NOMO-1 (cell line): Measurements from ENCODE around the gene OGFOD3.
"Not testable (repeated sequence)": the region's sequence is repeated elsewhere in the genome, so short reads cannot be mapped to it uniquely, and the experiment has no call there.

ENCODE experiments used
- DNase-seq, 2 experiments: peaks; one replicate each; lab custom pipeline; 2025; ENCODE audit not compliant: unreplicated experiment in 2 of 2; lab: John Stamatoyannopoulos, UW

OGFOD3 gene

DNA sequence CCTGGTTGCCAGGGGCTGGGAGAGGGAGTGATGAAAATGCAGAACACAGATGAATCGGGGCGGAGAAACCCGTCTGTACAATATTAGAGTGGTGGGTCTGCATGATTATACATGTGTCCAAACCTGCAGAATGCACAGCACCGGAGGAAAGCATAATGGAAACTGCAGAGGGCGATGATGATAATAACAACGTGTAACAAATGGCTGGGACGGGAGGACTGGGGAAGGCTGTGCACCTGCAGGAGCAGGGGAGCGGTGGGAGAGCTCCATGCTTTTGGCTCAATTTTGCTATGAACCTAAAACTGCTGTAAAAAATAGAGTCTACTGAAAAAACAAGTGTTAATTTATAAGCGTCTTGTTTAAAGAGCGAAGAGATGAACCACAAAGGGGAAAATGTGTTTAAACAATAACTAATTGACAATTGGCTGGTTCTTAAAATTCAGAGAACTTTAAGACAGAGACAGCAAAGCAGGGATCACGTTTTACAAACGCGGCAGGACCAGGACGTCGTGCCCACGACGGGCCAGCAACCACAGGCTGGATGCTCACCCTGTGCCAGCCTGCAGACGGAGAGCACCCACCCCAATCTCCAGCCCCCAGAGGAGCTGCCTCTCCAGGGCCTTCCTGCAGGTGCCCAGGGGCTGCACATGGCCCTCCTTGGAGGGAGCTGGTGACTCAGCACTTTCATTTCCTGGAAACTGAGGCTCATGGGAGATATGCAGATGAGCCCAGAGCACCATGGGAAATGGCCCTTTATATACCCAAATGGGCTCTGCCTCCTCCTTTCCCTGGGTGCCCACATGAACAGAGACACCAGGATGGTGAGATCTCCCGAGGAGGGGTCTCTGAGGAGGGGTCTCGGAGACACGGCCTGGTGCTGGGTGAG is 59.7 kb downstream of the OGFOD3 start, which contains the start of gene TEX19:
Gene TEX19, plus strand, starts transcription at position 783 of the 886 bp plus-strand sequence. CDS start 2,904 bp downstream, outside the sequence.
- DNase-seq, result peak in 1 of 2 experiments; percentile 37

DNA sequence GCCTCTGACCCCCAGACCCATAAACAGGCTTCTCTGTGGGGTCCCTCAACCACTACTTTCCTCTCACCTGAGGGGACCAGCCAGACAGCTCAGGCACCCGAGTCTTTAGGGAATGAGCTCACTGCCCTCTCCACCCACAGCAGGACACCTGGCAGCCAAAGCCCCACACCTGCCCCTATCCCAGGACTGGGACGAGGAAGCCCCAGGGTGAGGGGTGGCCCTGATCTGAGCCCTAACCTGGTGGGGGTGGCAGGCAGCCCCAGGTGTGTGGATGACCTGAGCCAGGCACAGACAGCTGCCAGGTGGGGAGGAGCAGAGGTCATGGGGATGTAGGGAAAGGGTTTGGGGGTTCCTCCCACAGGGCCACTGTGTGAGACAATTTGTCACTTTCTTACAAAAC is 61.0 kb downstream of the OGFOD3 start:
- no peak for DNase-seq

DNA sequence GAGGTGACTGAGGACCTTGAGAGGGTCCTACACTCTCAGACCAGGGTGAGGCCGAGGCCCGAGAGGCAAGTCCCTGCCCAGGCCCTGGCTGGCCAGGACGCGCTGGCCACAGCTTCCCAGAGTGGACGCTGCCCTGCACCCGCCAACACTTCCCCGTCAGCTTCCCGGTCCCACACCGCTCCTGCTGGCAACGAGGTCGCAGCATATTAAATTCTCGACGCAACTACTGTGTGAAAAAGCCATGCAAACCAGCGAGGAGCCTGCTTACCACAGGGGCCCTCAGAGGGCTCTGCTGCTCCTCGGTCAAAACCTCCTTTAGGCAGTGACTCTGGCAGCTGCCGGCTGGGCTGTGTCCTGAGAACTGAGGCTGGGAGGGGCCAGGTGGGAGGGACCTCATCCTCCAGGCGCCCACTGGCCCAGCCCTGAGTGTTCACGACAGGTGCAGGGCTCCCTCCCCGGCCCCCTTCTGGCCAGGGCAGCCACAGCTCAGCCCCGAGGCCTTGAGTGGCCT is 61.5 kb downstream of the OGFOD3 start:
- no peak for DNase-seq

- DNase-seq, result no peak
These were observed 62.5 kb downstream of the OGFOD3 start for GRCh38 chr17:82355770-82356427.

DNA sequence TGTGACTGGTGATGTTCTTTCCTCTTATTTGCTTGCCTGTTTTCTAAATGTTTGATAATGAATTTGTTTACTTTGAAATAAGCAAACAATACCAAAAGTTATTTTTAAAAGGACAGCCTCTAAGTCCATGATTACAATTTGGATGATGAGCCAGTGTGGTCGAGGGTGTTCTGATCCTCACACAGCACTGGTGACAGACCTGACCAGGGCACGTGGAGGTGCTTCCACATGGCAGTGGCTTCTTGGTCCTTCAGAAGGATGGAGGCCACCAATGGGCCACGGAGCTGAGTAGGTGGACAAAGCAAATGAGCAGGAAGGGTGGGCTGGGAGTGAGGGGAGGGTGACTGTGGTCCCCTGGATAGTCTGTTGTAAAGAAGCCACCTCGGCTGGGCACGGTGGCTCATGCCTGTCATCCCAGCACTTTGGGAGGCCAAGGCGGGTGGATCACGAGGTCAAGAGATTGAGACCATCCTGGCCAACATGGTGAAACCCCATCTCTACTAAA is 63.5 kb downstream of the OGFOD3 start:
- DNase-seq, result no peak

DNA sequence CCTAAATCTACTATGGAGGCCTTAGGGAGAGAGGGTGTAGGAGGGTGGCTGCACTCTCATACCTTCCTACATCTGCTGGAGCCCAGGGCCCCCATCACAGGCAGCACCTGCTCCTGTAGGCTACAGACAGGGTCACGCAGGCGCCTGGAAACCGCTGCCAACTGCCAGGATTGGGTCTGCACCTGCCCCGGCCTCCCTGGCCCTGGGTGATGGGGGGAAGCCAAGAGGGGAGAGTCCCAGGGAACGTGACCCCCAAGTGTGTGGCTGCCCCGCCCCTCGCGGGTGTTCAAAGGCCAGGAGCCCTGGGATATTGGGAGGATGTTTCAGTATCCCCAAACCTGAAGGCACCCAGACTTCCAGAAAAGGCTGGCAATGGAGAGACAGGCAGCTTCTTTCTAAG is 64.9 kb downstream of the OGFOD3 start:
- no peak for DNase-seq

- peak; percentile 69 to 73 for DNase-seq
These were observed 66.5 kb downstream of the OGFOD3 start for GRCh38 chr17:82351713-82352488.

DNA sequence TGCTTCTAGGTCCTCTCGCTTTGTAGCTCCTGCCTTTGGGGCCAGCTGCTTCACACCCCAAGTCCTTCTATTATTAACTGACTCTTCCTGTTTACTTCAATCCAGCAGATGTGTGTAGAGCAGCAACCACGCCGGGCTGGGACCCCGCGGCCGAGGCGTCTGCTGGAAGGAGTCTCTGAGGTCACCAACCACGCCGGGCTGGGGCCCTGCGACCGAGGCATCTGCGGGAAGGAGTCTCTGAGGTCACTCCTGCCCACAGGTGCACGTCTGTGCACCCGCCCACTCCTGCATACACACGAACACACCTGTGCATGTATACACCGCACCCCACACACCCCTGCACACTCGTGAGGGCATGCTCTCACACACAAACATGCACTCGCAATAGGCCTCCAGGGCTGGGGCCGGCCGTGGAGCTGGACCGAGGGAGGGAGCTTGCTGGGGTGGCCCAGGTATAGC is 67.1 kb downstream of the OGFOD3 start:
- DNase-seq, result no peak

GRCh38 chr17:82350182-82351030 is 68.0 kb downstream of the OGFOD3 start:
- DNase-seq, result peak; percentile 16 to 35

DNA sequence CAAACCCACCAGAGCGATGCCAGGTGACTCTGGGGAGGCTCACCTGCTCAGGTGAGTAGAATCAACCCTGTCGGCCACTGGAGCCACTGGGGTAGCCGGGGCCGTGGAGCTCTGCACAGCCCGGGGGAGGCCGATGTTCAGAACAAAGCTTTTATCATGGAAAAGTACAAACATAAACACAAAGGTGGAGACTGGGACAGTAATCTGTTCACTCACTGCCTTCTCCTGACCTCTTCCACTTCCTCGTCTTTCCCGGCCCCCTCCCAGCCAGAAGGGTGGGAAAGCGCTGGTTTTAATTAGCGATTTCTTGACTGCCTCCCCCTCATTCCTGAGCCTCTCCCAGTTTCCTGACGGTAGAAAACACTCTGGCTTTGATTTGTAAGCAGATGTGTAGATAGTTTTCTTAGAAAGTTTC is 69.1 kb downstream of the OGFOD3 start:
- no peak for DNase-seq

DNA sequence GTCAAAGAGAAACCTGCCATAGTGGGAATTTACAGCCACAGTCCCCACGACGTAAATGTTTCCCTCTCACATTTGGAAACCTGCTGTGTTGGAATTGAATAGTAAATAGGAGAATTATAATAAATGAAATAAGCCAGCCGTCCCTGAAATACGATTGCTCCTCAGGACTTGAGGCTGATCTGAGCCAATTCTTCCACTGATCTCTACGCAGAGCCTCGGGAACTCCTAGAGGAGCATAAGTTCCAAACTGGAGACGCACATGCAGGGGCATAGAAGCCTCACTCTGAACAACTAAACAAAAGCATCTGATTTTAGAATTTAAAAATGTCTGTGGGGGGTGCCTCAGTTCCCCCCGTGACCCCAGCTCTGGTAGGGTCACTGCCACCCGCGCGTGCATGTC is 69.5 kb downstream of the OGFOD3 start:
- DNase-seq, result no peak

DNA sequence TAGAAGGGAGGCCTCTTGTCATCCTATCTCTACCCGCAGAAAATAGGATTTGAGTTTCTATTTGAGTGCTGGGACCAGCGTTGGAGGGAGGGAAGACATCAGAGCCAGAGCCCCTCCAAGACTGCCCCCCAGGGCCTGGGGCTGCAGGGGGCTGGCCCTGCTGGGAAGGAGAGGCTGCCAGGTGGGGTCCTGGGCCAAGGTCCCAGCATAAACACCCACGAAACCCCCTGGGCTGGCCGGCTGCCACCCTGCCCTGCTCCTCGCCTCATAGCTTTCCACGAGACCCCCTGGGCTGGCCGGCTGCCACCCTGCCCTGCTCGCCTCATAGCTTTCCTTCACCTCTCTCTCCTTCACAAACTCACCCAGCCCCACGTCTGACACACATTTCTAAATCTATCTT is 70.0 kb downstream of the OGFOD3 start:
- DNase-seq, result no peak

DNA sequence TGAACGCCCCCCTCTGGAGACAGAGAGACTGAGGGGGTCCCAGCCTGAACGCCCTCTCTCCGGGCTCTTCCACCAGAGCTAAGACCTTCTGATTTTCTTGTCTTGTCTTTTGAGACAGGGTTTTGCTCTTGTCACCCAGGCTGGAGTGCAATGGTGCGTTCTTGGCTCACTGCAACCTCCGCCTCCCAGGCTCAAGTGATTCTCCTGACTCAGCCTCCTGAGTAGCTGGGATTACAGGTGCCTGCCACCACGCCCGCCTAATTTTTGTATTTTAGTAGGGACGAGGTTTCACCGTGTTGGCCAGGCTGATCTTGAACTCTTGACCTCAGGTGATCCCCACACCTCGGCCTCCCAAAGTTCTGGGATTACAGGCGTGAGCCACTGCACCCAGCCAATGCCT is 70.4 kb downstream of the OGFOD3 start:
- DNase-seq, result not testable (repeated sequence)

GRCh38 chr17:82346342-82347300 is 71.8 kb downstream of the OGFOD3 start:
- no peak for DNase-seq

DNA sequence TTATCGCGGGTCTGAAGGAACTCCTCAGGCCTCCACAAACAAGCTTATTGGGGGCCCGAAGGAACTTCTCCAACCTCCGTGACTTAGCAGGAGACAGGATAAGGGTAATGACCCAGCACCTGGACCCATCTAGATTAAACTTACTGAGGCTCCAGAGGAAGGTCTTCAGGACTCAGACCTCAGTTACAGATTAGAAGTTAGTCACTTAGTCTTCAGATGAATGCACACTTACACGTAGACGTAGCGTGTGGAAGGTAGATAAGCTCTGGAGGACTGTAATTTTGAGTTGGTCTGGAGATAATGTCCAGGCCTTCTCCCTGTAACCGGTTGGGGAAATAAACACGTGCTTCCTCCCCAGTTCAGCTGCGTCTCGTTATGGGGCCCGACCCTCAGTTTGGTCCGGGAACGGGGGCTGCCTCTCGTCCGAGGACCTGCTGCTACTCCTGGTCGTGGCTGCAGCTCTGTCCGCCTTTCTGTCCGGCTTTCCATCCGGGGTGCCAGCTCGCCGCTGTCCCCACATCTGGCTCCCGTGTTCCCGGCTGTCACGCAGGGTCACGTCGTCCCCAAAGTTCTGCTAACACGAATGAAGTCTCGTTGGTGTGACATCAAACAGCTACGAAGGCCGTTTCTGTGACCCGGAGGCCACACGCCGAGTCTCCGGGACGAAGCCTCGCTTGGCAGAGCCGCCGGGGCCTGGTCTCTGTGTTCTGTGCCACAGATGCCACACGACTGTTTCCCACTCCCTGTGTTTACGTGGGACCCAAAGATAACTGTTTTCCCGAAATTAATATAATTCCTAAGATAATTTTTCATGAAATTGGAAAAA is 73.0 kb downstream of the OGFOD3 start:
- no peak for DNase-seq

DNA sequence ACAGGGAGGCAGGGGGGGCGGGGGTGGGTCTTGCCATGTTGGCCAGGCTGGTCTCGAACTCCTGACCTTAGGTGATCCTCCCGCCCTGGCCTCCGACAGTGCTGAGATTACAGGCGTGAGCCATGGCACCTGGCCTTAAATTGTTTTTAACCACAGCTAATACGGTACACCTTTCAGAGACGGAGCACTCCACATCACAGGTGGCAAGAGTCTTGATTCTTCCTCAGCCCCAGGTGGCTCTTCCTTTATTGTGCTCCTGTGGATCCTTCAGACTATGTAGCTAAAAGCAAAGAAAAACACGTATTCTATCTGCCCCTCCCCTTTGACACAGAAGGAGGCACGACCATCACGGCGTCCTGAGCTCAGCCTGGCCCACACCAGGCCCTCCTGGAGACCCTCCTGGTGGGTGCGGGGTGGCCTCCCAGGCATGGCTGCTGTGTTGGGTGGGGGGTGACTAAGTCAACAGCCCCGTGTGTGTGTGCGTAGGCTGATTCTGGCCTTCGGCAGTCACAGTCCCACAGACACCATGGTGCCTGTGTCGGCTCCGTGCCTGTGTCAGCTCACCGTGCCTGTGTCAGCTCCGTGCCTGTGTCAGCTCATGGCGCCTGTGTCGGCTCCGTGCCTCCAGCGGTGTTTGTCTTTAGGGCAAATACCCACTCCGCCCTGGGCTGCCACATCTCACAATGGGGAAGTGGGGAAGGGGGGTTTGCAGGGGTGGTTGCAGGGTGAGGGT is 74.0 kb downstream of the OGFOD3 start:
- DNase-seq, result no peak

- DNase-seq, result no peak
These were observed 74.8 kb downstream of the OGFOD3 start for GRCh38 chr17:82343560-82343959.
